OCI-LY3 (cell line): ENCODE measurements around the gene C2CD4D.

ENCODE experiments used
- CTCF ChIP-seq: fragments of 200-600, 300-600 bp; sonication (generic); IDR thresholded peaks from 2 replicates; pipeline ENCODE4 v1.5.1; 2014; ENCODE audit warnings: antibody characterized with exemption, low read length, low read depth
- EZH2phosphoT487 ChIP-seq: fragments of 200-600 bp; shearing (Covaris generic); IDR thresholded peaks from 2 replicates; pipeline ENCODE4 v1.6.1; 2018; ENCODE audit warnings: antibody characterized with exemption, mixed run types, low read depth

- TF ChIP-seq CTCF, result no peak
- no peak for TF ChIP-seq EZH2phosphoT487
Observed at GRCh38 chr1:151803164-151803563, 36.5 kb downstream of the C2CD4D start.
